Adrenal gland (tissue), 5 donors: ENCODE measurements around the gene C12orf60.

Experiments used
- CTCF ChIP-seq, 6 experiments: fragments of 450-650 bp in 4 of 6; fragments of 200-600 bp in 2 of 6; sonication (generic) in 1 of 6; IDR thresholded peaks; 1 replicate in 5 of 6; 2 replicates in 1 of 6; pipeline versions ENCODE4 v1.5.1 to v1.8.0; 2016 to 2021; ENCODE audit warnings: antibody characterized with exemption in 6 of 6, mild to moderate bottlenecking in 2 of 6, moderate library complexity in 1 of 6
- POLR2A ChIP-seq, 2 donors: fragments of 450-650 bp; IDR thresholded peaks; one replicate each; pipeline ENCODE4 v1.6.1; 2017; ENCODE audit warnings: antibody characterized with exemption in 2 of 2, mild to moderate bottlenecking in 2 of 2, moderate library complexity in 1 of 2
- donor health status: DM: no; HTN: no; CAD: no.

DNA sequence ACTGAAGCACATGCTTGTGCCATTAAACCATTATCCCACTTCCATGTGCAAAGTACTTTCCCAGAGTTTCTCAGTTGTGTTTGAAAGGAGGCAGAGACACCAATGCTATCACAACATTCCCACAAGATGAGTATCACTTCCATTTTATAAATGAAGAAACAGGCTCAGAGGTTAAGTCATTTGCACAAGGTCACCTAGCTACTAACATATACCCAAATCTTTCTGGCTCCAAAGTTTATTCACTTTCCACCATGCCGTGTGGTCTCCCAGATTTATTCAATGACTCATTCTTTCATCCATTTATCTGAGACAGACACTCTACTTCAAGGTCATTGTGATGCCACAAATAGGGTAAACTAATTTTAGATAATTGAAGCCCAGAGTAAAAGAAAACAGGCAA is 30.5 kb downstream of the C12orf60 start:
- no peak for TF ChIP-seq CTCF (IDR thresholded peaks at IDR 0.05)
- TF ChIP-seq POLR2A (IDR thresholded peaks at IDR 0.05), result no peak
